GM19099 (cell line): ENCODE measurements around the gene ITIH3.

Source experiments
- POLR2A ChIP-seq: IDR thresholded peaks from 3 replicates; pipeline ENCODE4 v1.6.1; 2011; ENCODE audit warnings: low read depth; ENCODE audit not compliant: insufficient read length; ENCODE audit errors: extremely low read depth

Gene ITIH3

GRCh38 chr3:52841211-52841980 is 46.8 kb downstream of the ITIH3 start:
- TF ChIP-seq POLR2A = no peak

- no peak for TF ChIP-seq POLR2A
These were observed 47.4 kb downstream of the ITIH3 start for GRCh38 chr3:52841981-52842340.

GRCh38 chr3:52842424-52842823 is 47.8 kb downstream of the ITIH3 start:
- TF ChIP-seq POLR2A = no peak

GRCh38 chr3:52843108-52843865 is 48.7 kb downstream of the ITIH3 start:
- TF ChIP-seq POLR2A = no peak

GRCh38 chr3:52843881-52844280 is 49.3 kb downstream of the ITIH3 start:
- TF ChIP-seq POLR2A = no peak

GRCh38 chr3:52844290-52844975 is 49.8 kb downstream of the ITIH3 start:
- no peak for TF ChIP-seq POLR2A

GRCh38 chr3:52845157-52845556 is 50.6 kb downstream of the ITIH3 start:
- TF ChIP-seq POLR2A = no peak

GRCh38 chr3:52845691-52846431 is 51.3 kb downstream of the ITIH3 start:
- no peak for TF ChIP-seq POLR2A

GRCh38 chr3:52846432-52846965 is 51.9 kb downstream of the ITIH3 start:
- TF ChIP-seq POLR2A = no peak

- no peak for TF ChIP-seq POLR2A
These were observed 52.6 kb downstream of the ITIH3 start for GRCh38 chr3:52847241-52847640.

GRCh38 chr3:52847726-52848125 is 53.1 kb downstream of the ITIH3 start:
- TF ChIP-seq POLR2A = no peak

GRCh38 chr3:52848617-52849016 is 54.0 kb downstream of the ITIH3 start:
- TF ChIP-seq POLR2A = no peak

- no peak for TF ChIP-seq POLR2A
These were observed 55.1 kb downstream of the ITIH3 start for GRCh38 chr3:52849656-52850055.

GRCh38 chr3:52851348-52851747 is 56.8 kb downstream of the ITIH3 start:
- TF ChIP-seq POLR2A = no peak

- TF ChIP-seq POLR2A = no peak
These were observed 57.8 kb downstream of the ITIH3 start for GRCh38 chr3:52852419-52852818.
